Progenitor cell of endocrine pancreas (in vitro differentiated cells): ENCODE data around the gene PAXX. TPM values are rescaled to one million over a fixed set of nuclear protein-coding genes. Genes with fewer than 3 reads are reported as not detected.

ENCODE experiments used
- DNase-seq: peaks from one replicate; pipeline ENCODE4 v3.0.0; 2021; ENCODE audit warnings: low spot score; ENCODE audit not compliant: unreplicated experiment
- H3K27ac Mint-ChIP-seq: 2 replicates; pipeline ENCODE4 v1.8.0; 2021; ENCODE audit warnings: mild to moderate bottlenecking, moderate library complexity, mixed read lengths
- H3K27me3 Mint-ChIP-seq: 2 replicates; pipeline ENCODE4 v1.8.0; 2021; ENCODE audit warnings: mixed read lengths
- H3K36me3 Mint-ChIP-seq: 2 replicates; pipeline ENCODE4 v1.8.0; 2022; ENCODE audit warnings: mixed read lengths; ENCODE audit not compliant: insufficient read depth
- H3K4me1 Mint-ChIP-seq: 2 replicates; pipeline ENCODE4 v1.8.0; 2021; ENCODE audit warnings: low read depth, mixed read lengths
- H3K4me3 Mint-ChIP-seq: 2 replicates; pipeline ENCODE4 v1.8.0; 2021; ENCODE audit warnings: low read depth, mild to moderate bottlenecking, moderate library complexity, mixed read lengths
- H3K9me3 Mint-ChIP-seq: 2 replicates; pipeline ENCODE4 v1.8.0; 2021; ENCODE audit warnings: low read depth, mixed read lengths
- long read RNA-seq: library from polyadenylated mRNA; unstranded; transcript quantifications from one replicate; pipeline ENCODE4 v2.0.0, GENCODE V29; 2020
- total RNA-seq: library from RNA; stranded (reverse); gene quantifications from 2 replicates; pipeline ENCODE4 v1.2.1, GENCODE V29; 2021
- TF ChIP-seq, protein P1 (sequence below): fragments of 200-600 bp; sonication (generic); IDR thresholded peaks from one replicate; pipeline ENCODE4 v1.5.0; 2021; ENCODE audit warnings: antibody characterized with exemption, mild to moderate bottlenecking; ENCODE audit not compliant: unreplicated experiment

PAXX gene, protein sequence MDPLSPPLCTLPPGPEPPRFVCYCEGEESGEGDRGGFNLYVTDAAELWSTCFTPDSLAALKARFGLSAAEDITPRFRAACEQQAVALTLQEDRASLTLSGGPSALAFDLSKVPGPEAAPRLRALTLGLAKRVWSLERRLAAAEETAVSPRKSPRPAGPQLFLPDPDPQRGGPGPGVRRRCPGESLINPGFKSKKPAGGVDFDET
- 54.9 and 57.1 TPM in 2 replicates for total RNA-seq
- long read RNA-seq, transcript PAXX-208 (5 exons, 1,077 nt), result major isoform, 7 of 15 reads
- long read RNA-seq, partial matches to known transcripts, result 0 of 15 reads
- long read RNA-seq, other reads (novel, unspliced or antisense), result 5 of 15 reads

DNA sequence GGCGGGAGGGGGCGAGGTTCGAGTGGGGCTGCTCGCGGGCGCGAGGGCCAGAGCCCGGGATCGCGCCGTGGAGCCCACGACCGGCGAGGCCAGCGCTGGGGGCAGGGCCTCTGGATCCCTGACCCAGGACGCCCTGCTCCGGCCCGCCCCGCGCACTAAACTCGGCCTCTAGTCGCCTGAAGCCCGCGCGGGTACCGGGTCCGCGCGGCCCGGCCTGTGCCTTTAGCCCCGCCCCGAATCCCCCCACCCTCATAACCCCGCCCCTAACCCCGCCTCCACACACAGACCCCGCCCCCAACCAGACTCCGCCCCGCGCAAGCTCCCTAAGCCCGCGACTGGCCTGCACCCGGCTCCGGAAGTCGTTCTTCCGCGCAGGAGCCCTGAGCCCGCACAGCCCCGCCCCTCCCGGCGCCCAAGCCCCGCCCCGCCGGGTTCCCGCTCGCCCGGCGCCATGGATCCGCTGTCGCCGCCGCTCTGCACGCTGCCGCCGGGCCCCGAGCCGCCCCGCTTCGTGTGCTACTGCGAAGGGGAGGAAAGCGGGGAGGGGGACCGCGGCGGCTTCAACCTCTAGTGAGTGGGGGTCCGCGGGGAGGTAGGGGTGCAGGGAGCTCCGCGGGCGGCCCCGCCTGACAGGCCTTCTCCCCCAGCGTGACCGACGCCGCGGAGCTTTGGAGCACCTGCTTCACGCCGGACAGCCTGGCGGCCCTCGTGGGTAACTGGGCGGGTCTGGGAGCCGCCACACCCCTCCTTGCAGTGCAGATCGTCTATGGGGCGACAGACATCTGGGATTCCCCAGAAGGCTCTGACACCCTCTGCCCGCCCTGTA is at the start of gene PAXX:
PAXX (plus strand) TSS at position 430 of the 826 bp plus-strand sequence; CDS start at position 452, 22 bp downstream.
- no peaks in the 10 kb centered on the region for H3K9me3 Mint-ChIP-seq
- H3K27ac Mint-ChIP-seq, result peak within 1 kb of the TSS; percentile 69
- H3K27me3 Mint-ChIP-seq, result peaks cover 2% of the 10 kb centered on the region
- peak; percentile 89 for DNase-seq
- no peaks in the 10 kb centered on the region for H3K36me3 Mint-ChIP-seq
- TF ChIP-seq, protein P1, sequence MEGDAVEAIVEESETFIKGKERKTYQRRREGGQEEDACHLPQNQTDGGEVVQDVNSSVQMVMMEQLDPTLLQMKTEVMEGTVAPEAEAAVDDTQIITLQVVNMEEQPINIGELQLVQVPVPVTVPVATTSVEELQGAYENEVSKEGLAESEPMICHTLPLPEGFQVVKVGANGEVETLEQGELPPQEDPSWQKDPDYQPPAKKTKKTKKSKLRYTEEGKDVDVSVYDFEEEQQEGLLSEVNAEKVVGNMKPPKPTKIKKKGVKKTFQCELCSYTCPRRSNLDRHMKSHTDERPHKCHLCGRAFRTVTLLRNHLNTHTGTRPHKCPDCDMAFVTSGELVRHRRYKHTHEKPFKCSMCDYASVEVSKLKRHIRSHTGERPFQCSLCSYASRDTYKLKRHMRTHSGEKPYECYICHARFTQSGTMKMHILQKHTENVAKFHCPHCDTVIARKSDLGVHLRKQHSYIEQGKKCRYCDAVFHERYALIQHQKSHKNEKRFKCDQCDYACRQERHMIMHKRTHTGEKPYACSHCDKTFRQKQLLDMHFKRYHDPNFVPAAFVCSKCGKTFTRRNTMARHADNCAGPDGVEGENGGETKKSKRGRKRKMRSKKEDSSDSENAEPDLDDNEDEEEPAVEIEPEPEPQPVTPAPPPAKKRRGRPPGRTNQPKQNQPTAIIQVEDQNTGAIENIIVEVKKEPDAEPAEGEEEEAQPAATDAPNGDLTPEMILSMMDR, result no peak
- peak within 1 kb of the TSS; percentile 76 for H3K4me3 Mint-ChIP-seq
- H3K4me1 Mint-ChIP-seq, result peaks cover 11% of the 10 kb centered on the region

DNA sequence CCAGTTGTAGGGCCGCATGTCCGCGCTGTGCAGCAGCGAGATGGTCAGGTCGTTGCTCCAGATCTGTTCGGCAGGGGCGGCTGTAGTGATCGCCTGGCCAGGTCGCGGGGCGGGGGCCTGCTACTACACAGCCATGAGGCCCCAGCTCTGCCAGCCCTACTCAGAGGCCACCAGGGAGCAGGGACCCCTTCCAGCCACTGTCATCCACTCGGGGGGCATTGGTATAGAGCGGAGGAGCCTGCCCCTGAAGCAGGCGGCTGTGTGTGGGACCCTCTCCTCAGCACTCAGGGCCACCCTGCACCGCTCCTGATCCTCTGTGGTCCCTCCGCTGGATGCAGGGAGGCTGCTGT is 49.4 kb upstream of the PAXX start:
- Mint-ChIP-seq H3K27me3 (no peaks in the 10 kb centered on the region), H3K9me3 (no peaks in the 10 kb centered on the region), H3K4me3 (peak overlapping the region; percentile 64), H3K4me1 (no peaks in the 10 kb centered on the region), H3K36me3 (peaks cover 2% of the 10 kb centered on the region), H3K27ac (no peak overlapping the region)
- no peak for DNase-seq
- TF ChIP-seq, protein P1, result no peak

DNA sequence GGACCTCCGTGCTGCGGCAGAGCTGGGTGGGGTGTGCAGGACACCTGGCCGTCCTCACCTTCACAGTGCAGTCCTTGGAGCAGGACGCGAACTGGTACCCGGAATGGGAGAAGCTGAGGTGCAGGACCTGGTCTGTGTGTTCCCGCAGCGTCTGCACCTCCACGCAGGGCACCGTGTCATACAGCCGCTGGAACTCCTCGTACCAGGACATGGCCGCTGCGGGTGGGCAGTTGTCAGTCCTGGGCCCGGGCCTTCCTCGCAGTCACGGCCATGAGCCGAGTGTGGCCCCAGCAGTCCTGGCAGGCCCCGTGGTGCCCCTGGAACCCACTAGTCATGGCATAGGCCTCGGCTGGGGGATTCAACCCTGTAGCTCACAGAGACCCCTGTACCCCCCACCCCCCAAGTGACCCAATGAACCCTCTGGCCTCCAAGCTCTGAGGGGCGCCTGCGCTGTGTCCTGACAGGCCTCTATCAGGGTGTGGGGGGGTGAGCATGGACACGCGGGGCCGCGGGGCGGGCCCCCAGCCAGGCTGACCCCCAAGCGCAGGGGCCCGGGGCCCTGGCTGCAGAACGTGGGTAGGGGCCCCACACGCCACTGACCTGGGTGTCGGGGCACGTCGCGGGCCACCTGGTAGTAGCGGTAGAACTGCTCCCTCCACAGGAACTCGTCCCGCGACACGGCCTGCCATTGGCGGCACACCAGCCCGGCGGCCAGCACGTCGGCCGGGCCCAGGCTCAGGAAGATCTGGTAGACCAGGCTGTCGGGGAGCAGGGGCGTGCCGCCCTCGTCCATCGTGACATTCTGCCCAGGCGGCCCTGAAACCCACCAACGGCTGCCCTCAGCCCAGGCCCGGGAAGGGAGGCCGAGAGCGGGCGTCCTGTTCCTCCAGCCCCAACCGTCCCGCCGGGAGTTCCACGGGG is 48.7 kb upstream of the PAXX start:
- no peak for DNase-seq
- TF ChIP-seq, protein P1, result no peak
- Mint-ChIP-seq H3K4me3 (peak overlapping the region; percentile 72), H3K9me3 (no peaks in the 10 kb centered on the region), H3K4me1 (peaks cover 2% of the 10 kb centered on the region), H3K27ac (no peak overlapping the region), H3K36me3 (peaks cover under 1% of the 10 kb centered on the region), H3K27me3 (no peaks in the 10 kb centered on the region)

DNA sequence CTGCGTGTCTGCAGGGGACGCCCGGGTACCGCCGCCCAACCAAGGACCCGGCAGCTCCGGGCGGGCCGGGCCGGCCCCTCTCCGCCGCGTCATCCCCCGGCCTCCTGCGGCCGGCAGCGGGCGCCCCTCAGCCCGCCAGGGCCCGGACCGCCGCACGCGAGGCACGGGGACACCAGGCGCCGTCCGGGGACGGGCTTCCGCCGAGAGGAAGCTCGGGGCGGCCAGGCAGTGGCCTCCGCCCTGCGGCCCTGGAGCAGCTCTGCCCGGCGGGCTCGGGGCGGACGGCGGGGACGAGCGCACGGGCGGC is 48.1 kb upstream of the PAXX start:
- peaks cover 2% of the 10 kb centered on the region for H3K4me1 Mint-ChIP-seq
- peak; percentile 39 for DNase-seq
- H3K36me3 Mint-ChIP-seq, result no peaks in the 10 kb centered on the region
- no peaks in the 10 kb centered on the region for H3K9me3 Mint-ChIP-seq
- H3K27me3 Mint-ChIP-seq, result no peaks in the 10 kb centered on the region
- peak overlapping the region; percentile 72 for H3K4me3 Mint-ChIP-seq
- H3K27ac Mint-ChIP-seq, result no peak overlapping the region
- TF ChIP-seq, protein P1, result no peak
